Measurements from ENCODE around the gene ZNF302.
A peak's percentile ranks its signal among the peaks of the same experiment; 100 is the strongest.
"Not testable (repeated sequence)": the region's sequence is repeated elsewhere in the genome, so short reads cannot be mapped to it uniquely, and the experiment has no call there.

Gene ZNF302

DNA sequence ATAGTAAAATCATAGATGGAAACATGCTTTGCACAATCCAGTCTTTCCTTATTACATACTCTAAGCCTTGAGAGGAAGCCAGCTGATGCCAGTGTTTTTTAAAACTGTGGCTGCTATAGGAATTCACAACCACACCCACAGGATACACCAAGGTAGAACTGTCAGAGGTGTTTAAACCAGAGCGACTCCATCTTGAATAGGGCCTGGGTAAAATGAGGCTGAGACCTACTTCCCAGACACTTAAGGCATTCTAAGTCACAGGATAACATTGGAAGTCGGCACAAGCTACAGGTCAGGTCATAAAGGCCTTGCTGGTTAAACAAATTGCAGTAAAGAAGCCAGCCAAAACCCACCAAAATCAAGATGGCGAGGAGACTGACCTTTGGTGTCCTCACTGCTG lies 2.2 kb upstream of the ZNF302 start:
- DNase-seq: no peak

DNA sequence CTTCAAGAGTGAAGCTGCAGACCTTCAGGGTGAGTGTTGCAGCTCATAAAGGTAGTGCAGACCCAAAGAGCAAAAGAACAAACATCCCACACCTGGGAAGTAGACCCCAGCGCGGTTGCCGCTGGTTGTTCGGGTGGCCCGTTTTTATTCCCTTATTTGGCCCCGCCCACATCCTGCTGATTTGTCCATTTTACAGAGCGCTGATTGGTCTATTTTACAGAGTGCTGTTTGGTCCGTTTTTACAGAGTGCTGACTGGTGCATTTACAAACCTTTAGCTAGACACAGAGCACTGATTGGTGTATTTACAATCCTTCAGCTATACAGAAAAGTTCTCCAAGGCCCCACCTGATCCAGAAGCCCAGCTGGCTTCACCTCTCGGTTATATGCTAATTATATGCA lies 1.6 kb upstream of the ZNF302 start:
- no peak for DNase-seq

DNA sequence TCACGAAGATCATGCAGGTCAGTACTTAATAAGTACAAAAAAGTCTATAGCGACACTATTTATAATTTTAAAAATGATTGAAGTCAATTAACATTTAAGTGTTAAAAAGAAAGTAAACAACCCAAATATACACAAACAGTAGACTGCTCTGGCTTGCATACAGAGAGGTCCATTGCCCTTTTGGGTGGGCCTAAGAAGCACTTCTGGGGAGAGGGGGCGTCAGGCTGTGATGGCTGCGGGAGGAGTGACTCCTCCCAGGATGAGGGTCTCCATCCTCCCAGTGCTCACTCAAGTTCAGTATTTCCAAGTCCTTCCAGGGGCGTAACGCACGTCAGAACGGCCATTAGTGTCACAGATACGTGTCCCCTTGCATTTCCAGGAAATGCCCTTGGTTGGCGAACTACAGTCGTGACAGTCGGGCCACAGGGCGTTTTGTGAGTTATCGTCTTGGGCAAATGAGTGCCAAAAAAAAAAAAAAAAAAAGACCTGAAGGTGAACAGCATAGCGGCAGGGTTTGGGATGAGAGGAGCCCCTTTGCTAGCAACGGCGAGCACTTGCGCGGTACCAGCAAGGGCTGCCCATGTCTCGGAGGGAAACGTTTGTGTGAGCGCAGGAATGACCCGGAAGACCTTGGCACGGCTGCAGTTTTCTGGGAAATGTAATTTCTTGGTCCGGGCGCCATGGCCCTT lies 637 bp upstream of the ZNF302 start, which contains the start of gene SCGB2B2:
Gene SCGB2B2, minus strand, starts transcription at position 463 of the 689 bp plus-strand sequence. CDS start 82,596 bp downstream, outside the sequence.
- DNase-seq: peak; percentile 93

DNA sequence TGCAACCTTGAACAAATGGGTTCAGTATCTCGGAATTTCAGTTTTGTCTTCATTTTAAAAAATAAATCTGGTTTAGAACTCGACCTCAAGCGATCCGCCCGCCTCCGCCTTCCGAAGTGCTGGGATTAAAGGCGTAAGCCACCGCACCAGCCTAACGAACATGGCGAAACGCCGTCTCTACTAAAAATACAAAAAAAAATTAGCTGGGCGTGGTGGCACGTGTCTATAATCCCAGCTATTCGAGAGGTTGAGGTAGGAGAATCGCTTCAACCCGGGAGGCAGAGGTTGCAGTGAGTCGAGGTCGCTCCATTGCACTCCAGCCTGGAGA lies 571 bp downstream of the ZNF302 start:
- DNase-seq: no peak

DNA sequence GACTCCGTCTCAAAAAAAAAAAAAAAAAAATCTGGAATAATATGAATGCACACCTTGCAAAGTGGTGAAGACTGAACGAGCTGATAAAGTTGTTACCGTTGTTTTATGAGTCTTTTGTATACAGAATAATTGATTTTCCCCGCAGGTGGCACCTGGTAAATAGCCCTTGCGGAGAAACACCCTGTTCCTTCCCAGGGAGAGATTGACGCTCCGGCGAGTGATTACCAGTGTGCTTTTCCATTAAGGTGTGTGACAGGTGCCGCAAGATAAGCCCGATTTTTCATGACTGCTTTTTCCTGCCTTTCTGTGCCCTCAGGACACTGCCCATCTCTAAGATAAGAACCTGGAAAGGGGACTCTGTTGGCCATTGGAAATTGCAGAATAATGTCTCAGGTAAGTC lies 943 bp downstream of the ZNF302 start:
- DNase-seq: no peak

DNA sequence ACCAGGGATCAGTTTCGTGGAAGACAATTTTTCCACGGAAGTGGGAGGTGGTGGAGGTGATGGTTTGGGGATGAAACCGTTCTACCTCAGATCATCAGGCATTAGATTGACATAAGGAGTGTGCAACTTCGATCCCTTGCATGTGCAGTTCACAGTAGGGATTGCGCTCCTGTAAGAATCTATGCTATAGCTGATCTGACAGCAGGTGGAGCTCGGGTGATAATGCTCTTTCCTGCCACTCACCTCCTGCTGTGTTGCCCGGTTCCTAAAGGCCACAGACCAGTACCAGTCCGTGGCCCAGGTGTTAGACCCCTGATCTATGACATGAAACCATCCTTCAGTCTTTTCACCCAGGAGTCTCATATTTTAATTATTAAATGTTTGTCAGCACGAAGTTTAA lies 4.0 kb downstream of the ZNF302 start:
- DNase-seq: no peak

DNA sequence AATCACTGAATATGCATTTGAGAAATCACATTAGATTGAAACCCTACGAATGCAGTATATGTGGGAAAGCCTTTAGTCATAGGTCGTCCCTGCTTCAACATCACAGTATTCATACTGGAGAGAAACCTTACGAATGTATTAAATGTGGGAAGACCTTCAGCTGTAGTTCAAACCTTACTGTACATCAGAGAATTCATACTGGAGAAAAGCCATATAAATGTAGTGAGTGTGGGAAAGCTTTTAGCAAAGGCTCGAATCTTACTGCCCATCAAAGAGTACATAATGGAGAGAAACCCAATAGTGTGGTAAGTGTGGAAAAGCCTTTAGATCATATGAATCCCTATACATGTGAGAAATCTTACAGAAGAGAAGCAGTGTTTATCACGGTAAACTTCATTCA lies 7.8 kb downstream of the ZNF302 start:
- DNase-seq: not testable (repeated sequence)

DNA sequence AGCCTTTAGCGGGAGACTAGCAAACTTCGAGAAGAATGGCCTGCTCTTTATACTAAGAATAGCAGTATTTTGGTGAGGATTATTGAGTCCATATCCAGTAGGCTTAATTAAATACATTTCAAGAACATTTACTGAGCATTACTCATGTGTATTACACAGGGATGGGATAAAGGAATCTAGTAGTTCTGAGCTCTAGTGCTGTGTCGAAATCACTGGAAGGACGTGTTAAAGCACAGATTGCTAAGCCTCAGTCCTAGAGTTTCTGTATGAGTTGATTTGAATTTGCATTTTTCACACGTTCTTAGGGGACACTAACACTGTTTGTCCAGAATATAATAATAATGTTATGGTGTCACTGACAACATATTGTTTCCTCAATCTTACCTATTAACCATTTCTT lies 9.0 kb downstream of the ZNF302 start:
- no peak for DNase-seq

DNA sequence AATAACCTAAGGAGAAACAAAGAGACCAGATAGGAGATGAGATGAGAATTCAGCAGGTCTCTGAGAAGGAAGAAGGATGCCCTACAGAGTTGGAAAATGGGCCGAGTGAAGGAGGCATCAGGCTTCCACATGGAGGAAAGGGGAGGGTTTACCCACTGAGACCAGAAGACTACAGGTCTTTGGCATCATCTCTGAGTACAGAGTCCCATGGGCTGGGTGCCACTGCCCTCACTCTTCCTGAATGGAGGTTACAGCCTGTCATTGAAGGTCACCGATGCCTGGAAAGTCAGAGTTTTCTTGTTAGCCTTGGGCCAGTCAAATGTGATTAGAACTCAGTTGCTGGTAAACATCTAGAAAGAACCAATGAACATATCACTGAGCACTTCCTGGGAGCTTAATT lies 9.9 kb downstream of the ZNF302 start:
- no peak for DNase-seq

DNA sequence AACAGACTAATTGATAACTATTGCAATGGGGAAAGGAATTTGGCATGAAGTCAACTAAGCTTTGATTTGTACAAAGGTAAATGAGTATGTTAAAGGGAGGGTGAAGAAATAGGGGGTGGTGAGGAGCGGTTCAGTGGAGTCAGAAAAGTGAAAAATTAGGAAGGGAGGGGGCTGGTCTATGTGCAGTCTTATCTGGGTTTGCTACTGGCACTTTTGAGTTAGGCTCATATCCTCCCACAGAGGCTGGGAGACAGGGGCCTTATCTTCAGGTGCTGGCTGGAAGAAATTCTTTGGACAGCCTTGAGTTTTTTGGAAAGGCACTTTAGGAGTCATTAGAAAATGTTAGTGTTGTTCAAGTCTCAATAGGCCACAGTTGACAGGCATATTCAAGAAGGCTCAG lies 11.1 kb downstream of the ZNF302 start:
- no peak for DNase-seq

DNA sequence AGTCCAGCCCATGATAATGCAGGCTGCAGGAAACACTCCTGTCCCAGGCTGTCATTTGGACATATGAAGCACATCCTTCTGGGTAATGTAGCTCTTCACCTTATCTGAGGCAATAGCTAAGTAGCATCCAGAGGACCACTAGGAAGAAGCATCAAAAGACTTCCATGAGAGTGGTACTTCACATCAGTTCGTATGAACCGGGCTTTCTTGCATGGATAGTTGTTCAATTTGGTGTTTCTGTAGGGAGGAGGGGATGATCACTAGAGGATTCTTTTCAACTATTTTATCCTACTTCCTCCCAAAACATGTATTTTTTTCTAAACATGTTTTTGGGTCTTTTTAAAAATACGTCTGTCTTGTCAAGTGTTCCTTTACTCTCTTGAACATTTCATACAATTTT lies 12.9 kb downstream of the ZNF302 start:
- no peak for DNase-seq

DNA sequence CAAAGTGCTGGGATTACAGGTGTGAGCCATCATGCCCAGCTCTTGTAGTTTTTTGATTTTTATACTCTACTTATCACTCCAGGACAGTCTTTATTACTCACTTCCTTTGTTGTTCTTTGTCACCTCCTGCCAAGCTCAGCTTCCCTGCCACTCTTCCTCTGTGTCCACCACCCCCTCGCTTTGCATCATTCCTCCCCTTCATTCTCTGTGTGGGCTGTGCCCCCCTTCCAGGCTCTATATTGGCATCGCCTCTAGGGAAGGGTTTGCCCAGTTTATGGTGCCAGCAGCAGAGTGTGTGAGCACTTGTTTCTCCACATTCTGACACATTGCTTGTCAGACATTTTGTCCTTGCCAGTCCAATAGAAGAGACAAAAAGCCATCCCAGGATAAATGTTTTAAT lies 15.1 kb downstream of the ZNF302 start:
- DNase-seq: no peak

DNA sequence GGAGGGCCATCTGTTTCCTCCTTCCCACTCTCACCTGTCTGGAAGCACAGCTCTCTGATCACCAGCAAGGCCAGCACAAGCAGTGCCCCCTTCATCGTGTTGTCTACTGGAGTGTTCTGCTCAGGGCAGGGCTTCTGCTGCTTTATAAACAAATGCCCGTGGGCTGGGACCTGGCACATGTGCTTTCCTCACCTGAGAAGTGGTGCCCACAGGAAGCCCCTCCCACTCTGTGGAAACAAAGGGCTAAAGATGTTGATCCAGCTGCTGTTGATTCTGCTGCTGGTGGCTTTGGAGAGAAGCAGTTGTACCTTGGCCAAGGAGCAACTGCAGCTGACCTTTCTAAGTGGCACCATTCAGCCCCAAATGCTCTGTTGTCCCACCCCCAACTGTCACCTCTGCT lies 30.2 kb downstream of the ZNF302 start:
- no peak for DNase-seq

DNA sequence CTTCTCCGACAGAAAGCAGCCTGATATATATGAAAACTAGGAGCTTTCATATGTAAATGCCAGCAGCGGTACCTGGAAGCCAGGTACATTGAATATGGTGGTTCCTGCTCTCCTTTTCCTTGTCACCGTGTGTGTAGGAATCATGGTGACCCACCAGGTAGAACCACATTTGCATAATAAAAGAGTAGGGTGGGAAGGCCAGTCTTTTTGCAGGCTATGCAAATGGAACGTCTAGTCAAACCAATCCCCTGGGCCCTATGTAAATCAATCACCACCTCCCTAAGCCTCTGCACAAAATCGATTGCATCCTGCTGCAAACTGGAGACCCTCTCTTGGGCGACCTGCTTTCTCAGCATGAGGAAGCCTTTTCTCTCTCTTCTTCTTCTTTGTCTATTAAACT lies 34.4 kb downstream of the ZNF302 start:
- no peak for DNase-seq

DNA sequence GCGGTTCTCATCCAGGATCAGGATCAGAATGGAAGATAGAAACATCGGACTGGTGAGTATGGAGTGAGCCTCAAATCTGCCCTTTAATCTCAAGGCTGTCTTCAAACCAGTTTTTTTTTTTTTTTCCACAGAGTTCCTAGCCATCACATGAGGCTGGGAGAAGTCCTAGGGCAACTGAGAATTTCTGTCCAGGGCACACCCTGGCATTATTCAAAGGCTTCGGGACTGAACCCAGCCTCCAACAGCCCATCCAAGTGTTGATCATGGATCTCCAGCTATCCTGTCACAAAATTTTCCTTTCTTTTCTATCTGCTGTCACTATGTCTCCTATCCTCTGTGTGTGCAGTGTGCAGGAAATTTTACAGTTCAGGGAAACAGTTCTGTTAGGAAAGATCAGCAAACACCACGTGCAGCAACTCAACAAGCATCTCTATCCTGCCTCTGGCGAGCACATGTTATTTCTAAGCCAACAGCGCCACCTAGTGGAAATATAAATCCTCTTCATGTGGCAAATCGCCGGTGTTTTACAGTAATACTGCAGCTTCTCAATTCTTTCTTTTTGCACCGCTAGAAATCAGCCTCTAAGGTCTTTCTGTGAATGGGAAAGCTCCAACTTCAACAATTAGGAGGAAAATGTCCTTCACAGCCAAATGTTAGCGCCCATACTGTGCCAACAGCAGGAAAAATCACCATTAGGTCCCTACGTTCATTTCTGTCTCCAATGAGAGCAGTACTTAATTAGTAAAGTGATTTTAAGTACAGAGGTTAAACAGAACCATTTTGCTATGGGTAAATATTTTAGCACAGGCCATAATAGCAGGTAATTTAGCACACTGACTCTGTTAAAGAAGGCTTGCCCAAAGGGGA lies 35.1 kb downstream of the ZNF302 start:
- DNase-seq: peak; percentile 75

DNA sequence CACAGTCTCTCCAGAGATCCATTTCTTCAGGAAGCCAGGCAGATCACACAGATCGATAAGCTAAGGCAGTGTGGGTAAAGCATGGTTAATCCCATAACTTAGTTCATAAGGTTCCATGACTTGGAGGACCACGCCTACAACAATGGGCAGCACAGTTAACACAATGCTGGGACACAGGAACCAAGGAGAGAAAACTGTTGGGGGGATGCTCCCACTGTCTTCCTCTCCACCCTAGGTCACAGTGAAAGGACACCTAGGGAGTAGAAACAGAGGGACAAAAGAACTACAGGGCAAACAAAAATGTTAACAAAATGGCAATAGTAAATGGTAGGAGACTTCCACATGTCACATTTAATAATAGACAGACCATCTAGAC lies 35.8 kb downstream of the ZNF302 start:
- no peak for DNase-seq

DNA sequence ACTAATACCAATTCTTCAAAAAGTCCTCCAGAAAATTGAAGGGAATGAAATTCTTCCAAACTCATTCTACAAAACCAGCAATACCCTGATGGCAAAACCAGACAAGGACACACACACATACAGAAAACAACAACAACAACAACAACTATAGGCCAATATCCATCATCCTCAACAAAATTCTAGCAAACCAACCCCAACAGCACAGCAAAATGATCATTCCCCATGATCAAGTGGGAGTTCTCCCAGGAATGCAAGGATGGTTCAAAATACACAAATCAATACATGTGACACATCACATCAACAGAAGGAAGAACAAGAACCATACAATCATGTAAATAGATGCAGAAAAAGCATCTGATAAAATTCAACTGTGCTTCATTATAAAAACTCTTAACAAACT lies 37.9 kb downstream of the ZNF302 start:
- no peak for DNase-seq

DNA sequence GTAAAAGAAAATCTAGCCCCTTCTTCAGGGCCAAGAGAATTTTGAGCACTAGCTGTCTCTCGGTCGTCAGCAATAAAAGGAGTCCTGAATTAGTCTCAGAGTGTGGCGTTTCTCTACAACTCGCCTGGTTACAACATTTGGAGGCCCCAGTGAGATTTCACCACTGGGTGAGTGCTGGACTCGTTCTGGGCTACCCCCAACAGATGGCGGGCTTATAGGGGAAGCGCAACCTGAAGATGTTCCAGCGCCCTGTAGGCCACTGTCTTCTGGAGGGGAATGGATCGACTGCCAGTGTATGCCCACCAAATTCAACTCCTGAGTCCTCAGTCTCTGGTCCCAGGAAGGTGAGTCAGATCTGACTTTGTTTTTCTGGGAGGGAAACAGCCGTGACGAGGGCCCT lies 44.9 kb downstream of the ZNF302 start:
- DNase-seq: no peak

DNA sequence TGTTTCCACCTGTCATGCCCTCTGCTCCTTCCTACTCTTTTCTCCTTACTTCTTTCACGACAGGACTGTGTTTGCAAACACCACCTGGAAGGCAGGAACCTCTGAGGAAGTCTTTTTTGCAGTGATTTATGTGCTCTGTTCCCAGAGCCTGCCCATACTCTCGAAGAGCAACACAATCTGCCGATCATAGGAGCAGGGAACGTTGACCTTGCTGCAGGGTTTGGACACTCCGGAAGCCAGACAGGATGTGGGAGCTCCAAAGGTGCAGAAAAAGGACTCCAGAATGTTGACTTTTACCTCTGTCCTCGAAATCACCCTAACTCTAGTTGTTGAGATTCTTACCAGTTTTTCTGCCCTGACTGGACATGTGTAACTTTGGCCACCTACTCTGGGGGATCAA lies 47.9 kb downstream of the ZNF302 start:
- no peak for DNase-seq

DNA sequence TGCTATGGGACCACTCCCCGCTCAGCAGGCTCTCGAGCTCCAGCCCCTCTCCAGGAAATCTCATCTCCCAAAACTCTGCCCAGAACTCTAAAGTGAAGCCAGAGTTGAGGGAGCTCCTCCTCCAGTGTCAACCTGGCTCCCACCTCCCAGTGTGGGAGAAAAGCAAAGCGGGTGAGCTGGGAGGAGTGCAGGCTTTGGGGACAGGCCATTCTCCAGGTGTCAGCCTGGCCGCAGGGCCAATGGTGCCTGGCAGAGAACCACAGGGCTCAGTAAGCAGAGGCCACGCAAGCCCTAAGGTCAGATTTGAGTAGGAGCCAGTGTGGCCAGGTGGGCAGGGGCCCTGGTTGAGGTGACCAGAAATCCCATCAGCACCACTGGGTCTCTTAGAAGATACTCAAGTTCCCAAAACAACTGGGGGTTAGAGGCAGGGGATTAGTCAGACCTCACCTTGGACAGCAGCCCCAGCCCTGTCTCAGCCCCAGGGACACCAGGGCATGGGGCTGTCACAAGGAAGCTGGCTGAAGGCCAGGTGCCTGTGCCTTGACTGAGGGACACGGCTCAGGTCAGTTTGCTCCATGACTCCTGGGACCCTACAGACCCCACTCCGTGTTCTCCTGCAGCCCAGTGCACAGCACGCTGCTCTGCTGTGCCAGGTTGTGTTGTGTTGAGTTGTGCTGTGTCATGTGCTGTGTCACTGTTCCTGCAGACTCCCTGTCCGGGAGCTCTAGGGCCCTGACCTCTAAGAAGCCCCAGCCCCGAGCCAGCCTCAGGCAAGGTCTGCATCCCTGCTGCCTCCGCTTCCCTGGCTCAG lies 53.7 kb downstream of the ZNF302 start:
- no peak for DNase-seq

DNA sequence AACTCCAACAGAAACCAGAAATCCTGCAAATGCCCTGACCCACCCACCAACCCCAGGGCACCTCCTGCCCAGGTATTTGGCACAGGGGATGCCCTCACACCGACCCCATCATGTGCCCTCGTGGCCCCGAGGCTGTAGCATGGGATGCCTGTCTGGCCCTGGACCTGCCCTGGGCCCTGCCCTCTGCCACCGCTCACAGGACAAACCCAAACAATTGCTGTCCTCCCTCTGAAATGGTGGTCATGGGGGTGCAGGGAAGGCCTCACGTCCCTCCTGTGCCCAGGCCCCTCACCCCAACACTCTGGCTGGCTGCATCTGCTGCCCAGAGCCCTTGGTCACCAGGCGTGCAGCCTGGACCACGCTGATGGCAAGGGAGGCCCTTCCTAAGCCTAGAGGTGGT lies 54.5 kb downstream of the ZNF302 start:
- no peak for DNase-seq

DNA sequence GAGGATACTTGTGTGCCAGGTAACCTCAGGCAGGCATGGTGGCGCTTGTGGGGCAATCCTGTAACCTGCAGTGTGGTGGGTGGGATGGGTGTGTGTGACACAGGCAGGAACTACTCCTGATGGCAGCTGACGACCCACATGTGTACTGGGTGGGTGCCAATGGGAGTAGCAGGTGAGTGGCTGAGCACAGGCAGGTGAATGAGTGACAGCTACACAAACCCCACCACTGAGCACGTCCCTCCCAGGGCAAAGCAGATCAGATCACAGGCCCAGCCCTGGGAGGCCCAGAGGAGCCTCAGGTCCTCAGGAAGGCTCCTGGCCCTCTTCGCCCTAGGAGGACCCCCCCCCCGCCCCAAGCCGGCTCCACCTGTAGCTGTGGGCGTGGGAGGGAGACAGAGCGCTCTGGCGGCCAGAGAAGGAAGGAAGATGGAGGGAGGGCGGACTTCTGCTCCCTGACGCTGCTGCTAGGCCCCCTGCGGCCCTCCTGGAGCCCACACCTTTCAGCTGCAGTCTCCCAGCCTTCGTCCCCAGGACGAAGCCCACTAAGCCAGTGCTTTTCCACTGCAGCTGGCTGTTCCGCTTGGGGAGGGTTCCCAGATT lies 55.2 kb downstream of the ZNF302 start:
- no peak for DNase-seq

DNA sequence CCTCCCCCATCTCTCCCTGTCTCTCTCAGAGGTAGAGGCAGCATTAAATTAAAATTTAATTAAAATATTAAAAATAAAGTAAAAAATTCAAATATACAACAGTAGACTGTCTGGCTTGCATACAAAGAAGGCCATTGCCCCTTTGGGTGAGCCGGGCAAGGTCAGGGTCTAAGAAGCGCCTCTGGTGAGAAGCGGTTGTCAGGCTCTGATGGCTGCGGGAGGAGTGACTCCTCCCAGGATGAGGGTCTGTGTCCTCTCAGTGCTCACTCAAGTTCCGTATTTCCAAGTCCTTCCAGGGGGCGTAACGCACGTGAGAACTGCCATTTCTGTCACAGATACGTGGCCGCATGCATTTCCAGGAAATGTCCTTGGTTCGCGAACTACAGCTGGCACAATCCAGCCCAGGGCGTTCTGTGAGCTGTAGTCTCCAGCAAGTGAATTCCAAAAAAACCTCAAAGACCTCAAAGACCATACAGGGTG lies 55.8 kb downstream of the ZNF302 start:
- peak; percentile 48 for DNase-seq

Data from NCI-H1105 treated with DMSO at 0.1 percent for 48 hours (cell line).